ENCODE results near the gene GATB.

Gene GATB

GRCh38 chr4:151760712-151761661 is at the start of gene GATB:
Gene GATB, minus strand, starts transcription at chr4:151761007. Its CDS starts 25 bp downstream, at chr4:151760982.
- peak within 1 kb of the TSS; percentile 97 for H3K4me3 ChIP-seq (ENCODE audit: low read depth, low read length)

- no peak overlapping the region for H3K4me3 ChIP-seq (ENCODE audit: low read depth, low read length)
Measured at GRCh38 chr4:151810476-151810875, 49.7 kb upstream of the GATB start.

GRCh38 chr4:151809716-151810115 is 48.9 kb upstream of the GATB start:
- H3K4me3 ChIP-seq (ENCODE audit: low read depth, low read length) = no peak overlapping the region

GRCh38 chr4:151808542-151808941 is 47.7 kb upstream of the GATB start:
- H3K4me3 ChIP-seq (ENCODE audit: low read depth, low read length) = no peak overlapping the region

- H3K4me3 ChIP-seq (ENCODE audit: low read depth, low read length) = no peak overlapping the region
Measured at GRCh38 chr4:151808120-151808529, 47.3 kb upstream of the GATB start.

- no peak overlapping the region for H3K4me3 ChIP-seq (ENCODE audit: low read depth, low read length)
Measured at GRCh38 chr4:151807220-151807619, 46.4 kb upstream of the GATB start.

GRCh38 chr4:151806511-151806927 is 45.7 kb upstream of the GATB start:
- H3K4me3 ChIP-seq (ENCODE audit: low read depth, low read length) = no peak overlapping the region

GRCh38 chr4:151804821-151805220 is 44.0 kb upstream of the GATB start:
- H3K4me3 ChIP-seq (ENCODE audit: low read depth, low read length) = no peak overlapping the region

GRCh38 chr4:151804086-151804630 is 43.4 kb upstream of the GATB start:
- H3K4me3 ChIP-seq (ENCODE audit: low read depth, low read length) = no peak overlapping the region

- H3K4me3 ChIP-seq (ENCODE audit: low read depth, low read length) = no peak overlapping the region
Measured at GRCh38 chr4:151803246-151803645, 42.4 kb upstream of the GATB start.

GRCh38 chr4:151801547-151802516 is 41.0 kb upstream of the GATB start:
- no peak overlapping the region for H3K4me3 ChIP-seq (ENCODE audit: low read depth, low read length)

- no peak overlapping the region for H3K4me3 ChIP-seq (ENCODE audit: low read depth, low read length)
Measured at GRCh38 chr4:151799417-151800012, 38.7 kb upstream of the GATB start.

- no peak overlapping the region for H3K4me3 ChIP-seq (ENCODE audit: low read depth, low read length)
Measured at GRCh38 chr4:151798678-151799416, 38.0 kb upstream of the GATB start.

- H3K4me3 ChIP-seq (ENCODE audit: low read depth, low read length) = no peak overlapping the region
Measured at GRCh38 chr4:151797853-151798252, 37.0 kb upstream of the GATB start.

- H3K4me3 ChIP-seq (ENCODE audit: low read depth, low read length) = no peak overlapping the region
Measured at GRCh38 chr4:151797131-151797530, 36.3 kb upstream of the GATB start.

- H3K4me3 ChIP-seq (ENCODE audit: low read depth, low read length) = no peak overlapping the region
Measured at GRCh38 chr4:151796106-151796505, 35.3 kb upstream of the GATB start.

- no peak overlapping the region for H3K4me3 ChIP-seq (ENCODE audit: low read depth, low read length)
Measured at GRCh38 chr4:151792995-151793394, 32.2 kb upstream of the GATB start.

GRCh38 chr4:151792530-151792929 is 31.7 kb upstream of the GATB start:
- no peak overlapping the region for H3K4me3 ChIP-seq (ENCODE audit: low read depth, low read length)

GRCh38 chr4:151788021-151788420 is 27.2 kb upstream of the GATB start:
- H3K4me3 ChIP-seq (ENCODE audit: low read depth, low read length) = no peak overlapping the region

GRCh38 chr4:151786158-151786495 is 25.3 kb upstream of the GATB start:
- no peak overlapping the region for H3K4me3 ChIP-seq (ENCODE audit: low read depth, low read length)

Measured in iPS-11a (cell line).